ENCODE data around the gene PMPCA.
"Not testable (repeated sequence)": the region's sequence is repeated elsewhere in the genome, so short reads cannot be mapped to it uniquely, and the experiment has no call there.

The PMPCA gene

GRCh38 chr9:136418182-136419091 lies 8.0 kb downstream of the PMPCA start:
- DNase-seq: no peak

- DNase-seq: no peak
These were observed 8.6 kb downstream of the PMPCA start for GRCh38 chr9:136419092-136419420.

GRCh38 chr9:136421791-136422190 lies 11.3 kb downstream of the PMPCA start:
- DNase-seq: no peak

GRCh38 chr9:136422876-136423275 lies 12.4 kb downstream of the PMPCA start:
- DNase-seq: no peak

- DNase-seq: no peak
These were observed 13.1 kb downstream of the PMPCA start for GRCh38 chr9:136423432-136424146.

GRCh38 chr9:136424750-136425362 lies 14.4 kb downstream of the PMPCA start:
- no peak for DNase-seq

GRCh38 chr9:136425367-136425766 lies 14.9 kb downstream of the PMPCA start:
- not testable (repeated sequence) for DNase-seq

- DNase-seq: no peak
These were observed 16.3 kb downstream of the PMPCA start for GRCh38 chr9:136426787-136427186.

GRCh38 chr9:136429075-136429628 lies 18.7 kb downstream of the PMPCA start:
- no peak for DNase-seq

GRCh38 chr9:136429683-136430491 lies 19.4 kb downstream of the PMPCA start:
- no peak for DNase-seq

GRCh38 chr9:136430588-136431234 lies 20.3 kb downstream of the PMPCA start:
- no peak for DNase-seq

- no peak for DNase-seq
These were observed 21.4 kb downstream of the PMPCA start for GRCh38 chr9:136431782-136432350.

GRCh38 chr9:136432591-136432990 lies 22.1 kb downstream of the PMPCA start:
- DNase-seq: no peak

GRCh38 chr9:136433043-136433715 lies 22.7 kb downstream of the PMPCA start:
- no peak for DNase-seq

- no peak for DNase-seq
These were observed 23.6 kb downstream of the PMPCA start for GRCh38 chr9:136433849-136434579.

- DNase-seq: no peak
These were observed 24.2 kb downstream of the PMPCA start for GRCh38 chr9:136434580-136435169.

- no peak for DNase-seq
These were observed 25.7 kb downstream of the PMPCA start for GRCh38 chr9:136436055-136436634.

- DNase-seq: no peak
These were observed 27.0 kb downstream of the PMPCA start for GRCh38 chr9:136437430-136437829.

GRCh38 chr9:136437839-136438547 lies 27.5 kb downstream of the PMPCA start:
- no peak for DNase-seq
